Muscle of arm (tissue), 14 donors: ENCODE measurements around the gene PRKAA2. TPM values are rescaled to one million over a fixed set of nuclear protein-coding genes. Genes with fewer than 3 reads are reported as not detected.
"Not testable (repeated sequence)": the region's sequence is repeated elsewhere in the genome, so short reads cannot be mapped to it uniquely, and the experiment has no call there.

Experiments
- DNase-seq: peaks from one replicate; pipeline ENCODE4 v3.0.0-alpha.2; 2013
- long read RNA-seq, 11 donors: transcript quantifications; one replicate each; lab custom pipeline, GENCODE V29; 2026
- polyA plus RNA-seq, 12 donors: library from polyadenylated mRNA; unstranded; fragments of 120-200 nt; gene quantifications; one replicate each; pipeline ENCODE4 v1.2.1, GENCODE V29; 2013; ENCODE audit not compliant: insufficient read length in 12 of 12

The PRKAA2 gene
- polyA plus RNA-seq = 10 to 100 TPM; 11.4 to 73.9 (median 45.8) TPM
- long read RNA-seq, donor 1 = 0 reads
- long read RNA-seq, donor 2, full-length matches to known transcripts = 2 of 9 reads
- long read RNA-seq, donor 2, partial matches to known transcripts = 7 of 9 reads
- long read RNA-seq, donor 2, other reads (novel, unspliced or antisense) = 0 of 9 reads
- long read RNA-seq, donor 3, full-length matches to known transcripts = 1 of 1 reads
- long read RNA-seq, donor 3, partial matches to known transcripts = 0 of 1 reads
- long read RNA-seq, donor 3, other reads (novel, unspliced or antisense) = 0 of 1 reads
- long read RNA-seq, donor 4, full-length matches to known transcripts = 1 of 1 reads
- long read RNA-seq, donor 4, partial matches to known transcripts = 0 of 1 reads
- long read RNA-seq, donor 4, other reads (novel, unspliced or antisense) = 0 of 1 reads
- long read RNA-seq, donor 5, full-length matches to known transcripts = 7 of 12 reads
- long read RNA-seq, donor 5, partial matches to known transcripts = 5 of 12 reads
- long read RNA-seq, donor 5, other reads (novel, unspliced or antisense) = 0 of 12 reads
- long read RNA-seq, donor 6, partial matches to known transcripts = 6 of 6 reads
- long read RNA-seq, donor 6, other reads (novel, unspliced or antisense) = 0 of 6 reads
- long read RNA-seq, donor 7, full-length matches to known transcripts = 1 of 1 reads
- long read RNA-seq, donor 7, partial matches to known transcripts = 0 of 1 reads
- long read RNA-seq, donor 7, other reads (novel, unspliced or antisense) = 0 of 1 reads
- long read RNA-seq, donor 8, full-length matches to known transcripts = 12 of 25 reads
- long read RNA-seq, donor 8, partial matches to known transcripts = 13 of 25 reads
- long read RNA-seq, donor 8, other reads (novel, unspliced or antisense) = 0 of 25 reads
- long read RNA-seq, donor 9, full-length matches to known transcripts = 1 of 1 reads
- long read RNA-seq, donor 9, partial matches to known transcripts = 0 of 1 reads
- long read RNA-seq, donor 9, other reads (novel, unspliced or antisense) = 0 of 1 reads
- long read RNA-seq, donor 10, full-length matches to known transcripts = 7 of 34 reads
- long read RNA-seq, donor 10, partial matches to known transcripts = 27 of 34 reads
- long read RNA-seq, donor 10, other reads (novel, unspliced or antisense) = 0 of 34 reads
- long read RNA-seq, donor 11, full-length matches to known transcripts = 6 of 18 reads
- long read RNA-seq, donor 11, partial matches to known transcripts = 12 of 18 reads
- long read RNA-seq, donor 11, other reads (novel, unspliced or antisense) = 0 of 18 reads

DNA sequence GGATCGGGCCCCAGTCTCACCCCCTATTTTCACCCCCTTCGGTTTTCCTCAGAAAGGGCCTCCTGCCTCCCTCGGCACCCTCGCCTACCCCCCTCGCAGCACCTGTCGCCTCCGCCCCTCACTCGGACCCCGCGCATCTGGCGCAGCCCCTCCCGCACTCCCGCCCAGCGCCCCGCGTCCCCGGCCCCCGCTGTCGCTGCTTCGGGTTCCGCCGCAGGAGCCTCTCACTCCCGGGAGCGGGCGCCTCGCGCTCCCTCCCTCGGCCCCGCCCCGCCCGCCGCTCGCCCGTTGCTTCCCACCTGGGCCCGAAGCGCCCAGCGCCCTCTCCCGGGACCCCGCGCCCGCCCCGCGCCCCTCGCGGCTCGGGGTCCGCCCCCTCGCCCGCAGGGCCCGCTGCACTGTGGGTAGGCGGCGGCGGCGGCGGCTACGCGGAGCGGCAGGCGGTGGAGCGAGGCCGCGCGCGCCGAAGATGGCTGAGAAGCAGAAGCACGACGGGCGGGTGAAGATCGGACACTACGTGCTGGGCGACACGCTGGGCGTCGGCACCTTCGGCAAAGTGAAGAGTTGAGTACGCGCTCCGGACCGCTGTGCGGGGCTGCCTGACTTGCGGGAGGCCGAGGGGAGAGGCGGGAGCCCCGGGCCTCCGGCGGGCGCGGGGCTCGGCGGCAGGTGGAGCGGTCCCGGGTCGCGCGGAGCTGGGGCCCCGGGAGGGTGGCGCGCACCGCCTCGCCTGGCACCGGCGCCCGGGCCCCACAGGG lies at the start of gene PRKAA2:
Gene PRKAA2 (plus strand): TSS at position 396 of the 758 bp plus-strand sequence. CDS start 74 bp downstream, at position 470.
- peak; percentile 28 for DNase-seq

DNA sequence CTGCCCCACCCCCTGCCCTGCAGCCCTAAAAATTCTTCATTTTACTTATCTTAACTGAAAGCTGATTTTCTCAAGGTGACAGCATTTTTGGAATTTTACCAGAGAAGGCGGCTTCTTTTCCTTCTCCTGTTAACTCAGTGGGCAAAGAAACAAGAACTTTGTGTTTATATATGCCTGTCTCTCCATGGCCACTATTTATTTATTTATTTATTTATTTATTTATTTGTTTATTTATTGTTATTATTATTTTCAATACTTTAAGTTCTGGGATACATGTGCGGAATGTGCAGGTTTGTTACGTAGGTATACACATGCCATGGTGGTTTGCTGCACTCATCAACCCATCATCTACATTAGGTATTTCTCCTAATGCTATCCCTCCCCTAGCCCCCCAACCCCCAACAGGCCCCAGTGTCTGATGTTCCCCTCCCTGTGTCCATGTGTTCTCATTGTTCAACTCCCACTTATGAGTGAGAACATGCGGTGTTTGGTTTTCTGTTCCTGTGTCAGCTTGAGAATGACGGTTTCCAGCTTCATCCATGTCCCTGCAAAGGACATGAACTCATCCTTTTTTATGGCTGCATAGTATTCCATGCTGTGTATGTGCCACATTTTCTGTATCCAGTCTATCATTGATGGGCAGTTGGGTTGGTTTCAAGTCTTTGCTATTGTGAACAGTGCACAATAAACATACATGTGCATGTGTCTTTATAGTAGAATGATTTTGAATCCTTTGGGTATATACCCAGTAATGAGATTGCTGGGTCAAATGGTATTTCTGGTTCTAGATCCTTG lies 49.5 kb upstream of the PRKAA2 start:
- DNase-seq = not testable (repeated sequence)

DNA sequence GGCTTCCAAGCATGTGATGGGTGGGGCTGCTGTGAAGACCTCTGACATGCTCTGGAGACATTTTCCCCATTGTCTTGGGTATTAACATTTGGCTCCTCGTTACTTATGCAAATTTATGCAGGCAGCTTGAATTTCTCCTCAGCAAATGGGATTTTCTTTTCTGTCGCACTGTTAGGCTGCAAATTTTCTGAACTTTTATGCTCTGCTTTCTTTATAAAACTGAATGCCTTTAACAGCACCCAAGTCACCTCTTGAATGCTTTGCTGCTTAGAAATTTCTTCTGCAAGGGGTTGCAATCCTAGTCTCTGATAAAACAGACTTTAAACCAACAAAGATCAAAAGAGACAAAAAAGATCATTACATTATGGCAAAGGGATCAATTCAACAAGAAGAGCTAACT lies 35.0 kb upstream of the PRKAA2 start:
- DNase-seq = not testable (repeated sequence)

DNA sequence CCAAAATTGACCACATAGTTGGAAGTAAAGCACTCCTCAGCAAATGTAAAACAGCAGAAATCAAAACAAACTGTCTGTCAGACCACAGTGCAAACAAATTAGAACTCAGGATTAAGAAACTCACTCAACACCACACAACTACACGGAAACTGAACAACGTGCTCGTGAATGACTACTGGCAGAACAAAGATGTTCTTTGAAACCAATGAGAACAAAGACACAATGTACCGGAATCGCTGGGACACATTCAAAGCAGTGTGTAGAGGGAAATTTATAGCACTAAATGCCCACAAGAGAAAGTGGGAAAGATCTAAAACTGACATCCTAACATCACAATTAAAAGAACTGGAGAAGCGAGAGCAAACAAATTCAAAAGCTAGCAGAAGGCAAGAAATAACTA lies 34.3 kb upstream of the PRKAA2 start:
- DNase-seq = not testable (repeated sequence)

DNA sequence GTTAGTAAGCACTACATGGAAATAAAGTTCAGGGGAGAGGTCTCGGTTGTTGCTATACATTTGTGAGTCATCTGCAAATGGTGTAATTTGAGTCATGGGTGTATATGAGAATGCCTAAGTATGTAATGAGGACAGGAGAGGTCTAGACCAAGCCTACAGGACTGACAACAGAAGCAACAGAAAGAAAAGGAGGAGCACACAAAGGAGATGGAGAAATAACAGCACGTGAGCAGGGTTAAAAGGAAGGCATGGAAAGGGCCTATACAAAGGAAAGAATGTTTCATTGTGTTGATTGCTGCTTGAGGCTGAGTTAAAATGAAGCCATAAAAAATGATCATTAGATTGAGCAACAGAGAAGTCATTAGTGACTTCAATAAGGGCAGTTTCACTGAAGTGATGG lies 28.0 kb upstream of the PRKAA2 start:
- no peak for DNase-seq

DNA sequence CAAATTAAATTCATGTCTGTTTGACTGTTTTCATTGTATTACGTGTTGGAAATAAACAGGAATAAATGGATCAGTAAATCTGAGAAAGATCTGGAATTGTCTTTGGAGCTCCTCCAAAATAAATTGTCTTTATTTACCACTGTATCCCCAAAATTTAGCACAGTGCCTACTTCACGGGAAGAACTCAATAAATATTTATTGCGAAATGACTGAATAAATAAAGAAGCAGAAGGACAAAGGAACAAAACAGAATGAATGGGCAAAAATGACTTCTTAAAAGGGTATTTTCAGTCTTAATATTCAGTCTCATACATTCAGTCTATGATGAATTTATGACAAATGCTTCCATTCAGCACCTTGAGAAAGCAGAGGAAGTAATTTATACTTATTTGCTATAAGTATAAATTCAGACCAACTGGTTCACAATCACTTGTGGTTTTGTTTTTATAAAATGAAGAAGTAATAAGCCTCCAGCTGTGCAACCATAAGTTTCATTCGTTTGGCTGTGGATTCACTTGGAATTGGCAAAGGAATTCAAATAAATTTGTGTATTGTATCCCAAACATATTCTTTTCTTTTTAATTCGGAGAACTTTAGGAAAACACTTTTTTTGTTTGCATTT lies 19.2 kb upstream of the PRKAA2 start:
- DNase-seq = no peak

DNA sequence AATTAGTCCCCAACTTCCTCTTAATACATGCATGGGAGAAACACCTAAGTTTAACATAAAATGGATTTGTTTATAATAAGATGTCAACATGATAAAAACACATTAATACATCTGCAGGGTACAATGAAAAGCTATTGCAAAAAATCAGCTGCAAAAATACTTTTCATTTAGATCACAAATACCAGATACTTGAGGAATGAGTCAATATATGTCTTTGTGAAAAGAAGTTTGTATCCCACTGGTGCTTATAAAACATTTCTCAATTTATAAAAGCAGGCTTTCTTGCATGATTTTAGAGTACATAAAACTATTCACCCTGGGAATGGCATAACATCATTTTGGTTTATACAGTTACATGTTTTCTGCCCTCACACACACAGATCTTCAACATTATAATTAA lies 18.6 kb upstream of the PRKAA2 start:
- DNase-seq = no peak

DNA sequence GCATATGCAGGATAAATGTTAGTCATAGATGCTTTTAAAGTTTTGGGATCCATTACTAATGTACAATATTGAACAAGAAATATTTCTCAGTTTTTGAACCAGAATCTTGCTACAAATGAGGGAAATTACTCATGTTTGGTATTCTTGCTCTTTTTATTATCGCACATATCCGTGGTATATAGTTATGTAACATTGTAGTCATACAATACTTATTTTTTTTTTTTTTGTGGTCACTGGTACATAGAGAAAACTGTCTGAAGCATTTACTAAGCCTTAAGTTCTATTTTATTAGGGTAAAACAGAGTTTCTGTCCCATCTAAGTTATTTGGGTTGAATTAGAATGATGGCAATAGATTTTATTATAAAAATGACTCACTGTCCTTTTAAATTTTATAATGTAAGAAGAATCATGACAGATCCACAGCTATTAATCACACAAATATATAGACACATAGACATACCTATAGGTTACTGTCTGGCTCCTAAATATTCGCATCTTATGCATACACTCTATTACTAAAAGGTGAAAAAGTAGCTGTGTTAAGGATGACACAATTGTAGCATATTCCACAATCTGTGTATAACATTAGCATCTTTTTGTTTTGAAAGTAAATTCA lies 18.0 kb upstream of the PRKAA2 start:
- no peak for DNase-seq

DNA sequence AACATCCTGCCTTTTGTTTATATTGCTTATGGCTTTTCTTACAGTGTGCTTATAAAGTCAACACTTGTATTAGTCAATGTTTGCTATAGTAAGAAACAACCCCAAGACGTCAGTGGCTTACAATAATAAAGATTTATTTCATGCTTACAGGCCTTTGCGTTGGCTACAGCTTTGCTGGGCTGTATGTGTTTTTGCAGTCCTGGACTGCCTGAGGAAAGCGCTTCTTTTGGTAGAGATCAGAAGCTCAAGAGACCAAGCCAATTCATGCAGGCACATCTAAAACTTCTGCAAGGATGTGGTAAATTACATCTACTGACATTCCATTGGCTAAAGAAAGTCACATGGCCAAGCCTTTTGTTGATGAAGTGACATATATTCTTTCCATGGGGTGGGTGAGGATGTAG lies 17.5 kb upstream of the PRKAA2 start:
- DNase-seq = no peak

DNA sequence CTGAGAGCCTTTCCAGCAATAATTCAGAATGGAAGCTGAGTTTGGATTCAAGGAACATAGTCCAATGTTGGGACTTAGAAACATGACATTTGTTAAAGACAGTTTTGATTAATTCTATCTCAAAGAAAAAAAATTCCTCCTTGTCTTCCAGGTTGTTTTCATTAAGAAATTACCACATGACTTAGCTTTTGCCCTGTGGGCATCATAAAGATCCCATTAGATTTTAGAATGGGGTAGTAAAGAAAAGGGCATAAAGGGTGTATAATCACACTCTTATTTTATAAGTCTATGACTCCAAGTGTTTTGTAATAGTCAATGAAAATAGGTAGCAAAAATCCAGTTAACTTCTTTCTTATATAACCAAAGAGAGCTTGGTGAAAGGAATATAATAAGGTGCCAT lies 14.3 kb upstream of the PRKAA2 start:
- no peak for DNase-seq

DNA sequence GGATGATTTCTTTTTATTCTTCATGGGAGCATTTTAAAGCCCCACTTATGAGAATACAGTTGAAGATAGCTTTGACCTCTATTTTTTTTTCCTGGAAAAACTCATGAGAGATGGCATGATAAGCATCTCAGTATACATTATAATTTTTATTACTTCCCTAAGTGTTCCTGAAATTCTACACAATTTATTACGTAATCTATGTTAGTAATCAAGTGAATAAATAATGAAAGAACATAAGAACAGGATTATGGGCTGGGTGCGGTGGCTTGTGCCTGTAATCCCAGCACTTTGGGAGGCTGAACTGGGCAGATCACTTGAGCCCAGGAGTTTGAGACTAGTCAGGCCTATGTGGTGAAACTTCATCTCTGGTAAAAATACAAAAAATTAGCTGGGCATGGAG lies 13.2 kb upstream of the PRKAA2 start:
- DNase-seq = no peak

DNA sequence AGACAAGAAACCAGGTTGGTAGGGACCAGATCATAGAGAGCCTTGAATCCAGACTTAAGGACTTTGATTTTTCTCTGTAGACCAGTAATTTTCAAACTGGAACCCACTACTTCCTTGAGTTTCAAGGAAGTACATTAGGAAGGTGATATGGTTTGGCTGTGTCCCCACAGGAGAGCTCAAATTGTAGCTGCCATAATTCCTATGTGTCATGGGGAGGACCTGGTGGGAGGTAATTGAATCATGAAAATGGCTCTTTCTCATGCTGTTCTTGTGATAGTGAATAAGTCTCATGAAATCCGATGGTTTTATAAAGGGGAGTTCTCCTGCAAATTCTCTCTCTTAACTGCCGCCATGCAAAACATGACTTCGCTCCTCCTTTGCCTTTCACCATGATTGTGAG lies 10.1 kb upstream of the PRKAA2 start:
- no peak for DNase-seq

DNA sequence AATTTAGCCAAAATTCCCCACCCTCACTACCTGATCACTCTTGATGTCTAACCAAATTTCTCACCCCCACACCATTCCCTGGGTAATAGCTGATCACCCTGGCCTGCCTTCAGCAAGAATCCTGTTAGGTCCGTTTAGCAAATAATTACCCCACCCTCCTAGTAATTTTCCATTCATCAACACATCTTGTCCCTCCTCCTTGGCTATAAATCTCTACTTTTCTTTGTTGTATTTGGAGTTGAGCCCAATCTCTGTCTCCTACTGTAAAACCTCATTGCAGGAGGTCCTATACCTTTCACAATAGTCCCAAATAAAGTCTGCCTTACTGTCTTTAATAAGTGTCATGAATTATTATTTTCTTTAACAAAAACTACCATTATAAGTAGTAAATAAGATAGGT lies 6.9 kb upstream of the PRKAA2 start:
- no peak for DNase-seq

DNA sequence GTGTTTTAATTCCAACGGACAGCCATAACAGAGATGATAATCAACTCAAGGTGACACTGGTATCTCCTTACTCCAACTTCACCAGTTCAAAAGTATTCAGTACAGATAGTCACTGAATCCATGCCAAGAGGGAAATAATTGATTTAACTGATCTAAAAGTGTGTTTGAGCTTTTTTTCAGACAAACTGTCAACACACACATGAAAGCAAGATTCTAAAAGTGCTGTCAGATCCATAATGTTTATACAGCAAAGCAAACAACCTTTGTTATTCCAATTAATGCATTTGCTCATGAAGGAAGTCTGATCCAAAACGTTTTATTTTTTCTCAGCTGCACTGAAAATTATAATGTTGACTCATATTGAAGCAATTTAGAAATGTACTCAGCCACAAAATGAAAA lies 5.9 kb upstream of the PRKAA2 start:
- DNase-seq = no peak

DNA sequence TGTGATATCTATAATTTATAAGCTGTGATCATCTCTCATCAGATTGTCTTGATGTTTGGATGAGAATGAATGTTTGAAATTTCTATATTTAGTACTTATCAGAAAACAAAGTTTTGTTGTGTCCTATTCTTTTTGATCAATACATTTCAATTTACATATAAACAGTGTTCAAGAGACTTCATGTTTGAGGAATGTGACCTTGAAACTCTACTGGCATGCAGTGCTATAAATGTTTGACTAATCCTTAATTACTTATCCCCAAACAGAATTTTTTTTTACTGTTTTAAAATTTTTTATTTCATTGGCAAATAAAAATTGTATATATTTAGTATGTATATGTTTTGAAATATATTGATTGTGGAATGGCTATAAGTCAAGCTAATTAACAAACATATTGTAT lies 1.5 kb upstream of the PRKAA2 start:
- DNase-seq = no peak

DNA sequence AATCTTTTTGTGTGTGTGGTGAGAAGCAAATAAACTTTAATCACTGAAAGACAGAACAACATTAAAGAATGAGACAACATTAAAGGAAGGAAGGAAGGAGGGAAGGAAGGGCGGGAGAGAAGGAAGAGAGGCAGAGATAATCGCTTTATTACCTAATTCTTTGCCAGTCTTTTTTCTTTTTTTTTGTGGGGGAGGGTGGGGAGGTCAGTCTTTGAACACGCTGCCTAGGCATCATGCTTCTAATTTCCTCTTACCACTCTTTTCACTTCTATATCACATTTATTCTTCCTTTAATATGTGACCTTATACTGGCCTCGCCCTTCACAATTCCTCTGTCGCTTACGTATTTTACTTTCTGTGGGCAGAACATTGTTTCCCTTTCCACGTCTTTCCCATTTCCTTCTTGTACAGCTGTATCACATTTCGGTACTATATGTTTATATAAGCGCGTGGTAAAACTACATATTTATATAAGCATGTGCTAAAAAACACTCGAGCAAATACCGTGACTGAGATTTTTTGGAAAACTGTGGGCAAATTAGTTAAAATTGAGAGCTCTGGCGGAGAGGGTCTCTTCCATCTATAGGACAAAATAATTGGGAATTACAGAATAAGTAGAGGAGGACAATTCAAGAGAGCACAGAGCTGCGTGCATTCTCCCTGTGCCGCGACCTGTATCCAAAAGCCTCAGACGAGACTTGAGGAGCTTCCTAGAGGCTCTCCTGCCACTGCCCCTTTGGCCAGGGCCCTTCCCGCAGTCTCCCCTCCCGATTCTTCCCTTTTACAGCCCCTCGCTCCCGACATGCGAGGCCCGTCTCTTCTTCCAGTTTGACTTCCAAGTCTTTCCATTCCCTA lies 823 bp upstream of the PRKAA2 start:
- peak; percentile 10 for DNase-seq

DNA sequence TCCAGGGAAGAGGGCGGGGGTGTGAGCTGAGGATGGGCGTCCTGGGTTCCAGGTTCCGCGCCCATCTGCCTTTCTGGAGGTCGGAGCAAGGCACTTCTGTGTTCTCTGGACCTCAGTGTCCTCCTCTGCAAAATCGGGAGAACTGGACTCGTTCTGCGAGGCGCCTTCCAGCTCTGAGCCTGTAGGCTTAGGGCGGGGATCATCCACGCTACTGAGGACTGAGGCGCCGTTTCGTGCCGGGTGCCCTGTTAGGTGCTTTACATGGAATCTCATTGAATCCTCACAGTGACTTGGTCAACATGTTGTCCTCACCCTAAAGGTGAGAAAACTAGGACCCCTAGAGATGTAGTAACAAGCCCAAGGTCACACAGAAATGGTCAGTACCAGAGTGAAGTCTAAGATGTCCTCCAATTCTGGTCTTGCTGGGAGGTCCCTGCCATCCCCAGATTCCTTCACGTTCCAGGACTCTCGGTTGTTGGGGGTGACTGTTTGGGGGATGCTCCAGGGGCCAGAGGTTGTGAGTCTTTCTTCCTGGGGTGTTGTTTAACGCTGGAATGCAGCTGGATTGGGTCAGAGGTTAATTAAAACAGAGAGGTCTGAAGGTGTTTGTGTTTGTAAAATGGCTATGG lies 677 bp downstream of the PRKAA2 start:
- DNase-seq = peak; percentile 20

DNA sequence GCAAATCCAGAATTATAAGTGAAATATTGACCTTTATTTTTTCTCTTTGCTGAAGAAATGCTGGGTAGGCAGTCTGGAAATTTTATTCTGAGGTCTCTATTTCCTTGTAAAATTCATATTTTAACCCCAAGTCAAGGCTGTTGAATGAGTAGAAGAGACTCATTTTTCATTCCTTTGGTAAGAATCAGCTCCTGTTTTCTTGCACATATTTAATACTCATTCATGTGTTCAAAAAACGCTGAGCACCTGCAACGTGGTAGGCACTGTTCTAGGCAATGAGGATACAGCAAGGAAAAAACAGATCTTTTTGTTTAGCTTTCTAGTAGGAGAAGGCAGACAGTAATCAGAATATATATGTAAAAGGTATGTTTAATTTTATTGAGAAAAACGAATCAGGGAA lies 1.5 kb downstream of the PRKAA2 start:
- DNase-seq = no peak
